Measurements from ENCODE around the gene PMM1.

GRCh38 chr22:41537203-41537602, 52.4 kb downstream of the PMM1 start:
- TF ChIP-seq EZH2 (IDR thresholded peaks at IDR 0.05; ENCODE audit: borderline replicate concordance, low read depth, low read length, severe bottlenecking): no peak
- TF ChIP-seq CTCF (IDR thresholded peaks at IDR 0.05; ENCODE audit: extremely low read depth in 1 of 2, insufficient read depth in 1 of 2, low read depth in 1 of 2, low read length in 2 of 2): no peak
- no peak for TF ChIP-seq POLR2AphosphoS5 (IDR thresholded peaks at IDR 0.05; ENCODE audit: insufficient read depth, low read depth, low read length)

Data from endothelial cell of umbilical vein (primary cell).